GM23338 (cell line): ENCODE data around the gene BST2.

Source experiments
- CREB1 ChIP-seq: fragments of 250-450 bp; sonication (Bioruptor Pico); IDR thresholded peaks from 2 replicates; pipeline ENCODE4 v1.5.0; 2020; ENCODE audit warnings: low read depth, mild to moderate bottlenecking, moderate library complexity
- CTCF ChIP-seq, 2 experiments: fragments of 200-600 bp in 1 of 2; sonication (generic) in 1 of 2; conservative IDR thresholded peaks; 2 replicates each; pipeline versions ENCODE4 v1.5.1 to v1.6.1; 2016 to 2017; ENCODE audit warnings: antibody characterized with exemption in 2 of 2, low read depth in 2 of 2, mild to moderate bottlenecking in 2 of 2, moderate library complexity in 1 of 2
- EZH2 ChIP-seq: fragments of 200-600 bp; sonication (generic); IDR thresholded peaks from one replicate; pipeline ENCODE4 v1.8.0; 2017; ENCODE audit warnings: antibody characterized with exemption, mild to moderate bottlenecking, low read depth; ENCODE audit not compliant: unreplicated experiment
- EZH2phosphoT487 ChIP-seq: fragments of 200-600 bp; sonication (generic); IDR thresholded peaks from one replicate; pipeline ENCODE4 v1.8.1; 2018; ENCODE audit warnings: antibody characterized with exemption; ENCODE audit not compliant: unreplicated experiment
- NANOG ChIP-seq: IDR thresholded peaks from 2 replicates; pipeline ENCODE4 v1.6.1; 2016; ENCODE audit warnings: antibody characterized with exemption, borderline replicate concordance
- POLR2AphosphoS5 ChIP-seq: IDR thresholded peaks from 2 replicates; pipeline ENCODE4 v1.6.1; 2016; ENCODE audit warnings: antibody characterized with exemption, low read depth
- ZNF331 ChIP-seq: fragments of 250-450 bp; sonication (Bioruptor Pico); IDR thresholded peaks from 2 replicates; pipeline ENCODE4 v1.5.0; 2020; ENCODE audit warnings: low read depth, mild to moderate bottlenecking, moderate library complexity
- TF ChIP-seq, protein P1 (sequence below): IDR thresholded peaks from one replicate; pipeline ENCODE4 v1.6.1; 2018; ENCODE audit warnings: antibody characterized with exemption; ENCODE audit not compliant: unreplicated experiment

DNA sequence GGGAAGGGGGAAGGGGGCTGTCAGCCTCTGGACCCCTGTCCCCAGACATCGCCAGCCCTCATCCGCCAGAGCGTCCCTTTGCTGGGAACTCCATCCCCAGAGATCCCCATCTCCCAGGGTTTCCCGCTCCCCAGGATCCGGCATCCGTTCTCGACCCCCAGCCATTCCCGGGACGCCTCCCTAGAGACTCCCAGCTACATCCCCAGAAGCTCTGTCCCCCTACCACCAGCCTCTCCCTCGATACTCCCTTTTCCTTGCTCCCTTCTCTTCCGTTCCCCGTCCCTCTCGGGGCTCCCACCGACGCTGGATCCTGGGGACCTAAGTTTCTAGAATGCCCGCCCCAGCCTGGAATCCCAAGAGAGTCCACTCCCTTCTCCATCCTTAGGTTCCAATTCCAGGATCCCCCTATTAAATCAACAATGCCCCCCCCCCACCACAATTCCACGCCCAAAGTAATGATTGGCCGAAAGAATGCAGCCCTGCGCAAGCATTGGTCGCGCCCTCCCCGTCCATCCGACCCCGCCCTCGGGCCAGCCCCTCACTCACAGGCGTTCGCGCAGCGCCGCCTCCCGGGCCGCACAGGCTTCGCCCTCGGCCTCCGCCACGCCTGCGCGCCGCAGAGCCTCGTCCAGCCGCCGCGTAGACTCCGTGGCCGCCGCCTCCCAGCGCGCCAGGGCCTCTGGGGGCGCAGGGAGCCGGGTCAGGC, 14.6 kb downstream of the BST2 start:
- peak; percentile 49 to 77 for TF ChIP-seq CTCF (conservative IDR thresholded peaks at IDR 0.05; ENCODE audit: low read depth in 2 of 2)
- TF ChIP-seq CREB1 (CRISPR knock-in tag) = peak; percentile 40; the same call in 1 of the 2 replicates
- no peak for TF ChIP-seq NANOG
- peak; percentile 56 for TF ChIP-seq POLR2AphosphoS5
- TF ChIP-seq, protein P1, sequence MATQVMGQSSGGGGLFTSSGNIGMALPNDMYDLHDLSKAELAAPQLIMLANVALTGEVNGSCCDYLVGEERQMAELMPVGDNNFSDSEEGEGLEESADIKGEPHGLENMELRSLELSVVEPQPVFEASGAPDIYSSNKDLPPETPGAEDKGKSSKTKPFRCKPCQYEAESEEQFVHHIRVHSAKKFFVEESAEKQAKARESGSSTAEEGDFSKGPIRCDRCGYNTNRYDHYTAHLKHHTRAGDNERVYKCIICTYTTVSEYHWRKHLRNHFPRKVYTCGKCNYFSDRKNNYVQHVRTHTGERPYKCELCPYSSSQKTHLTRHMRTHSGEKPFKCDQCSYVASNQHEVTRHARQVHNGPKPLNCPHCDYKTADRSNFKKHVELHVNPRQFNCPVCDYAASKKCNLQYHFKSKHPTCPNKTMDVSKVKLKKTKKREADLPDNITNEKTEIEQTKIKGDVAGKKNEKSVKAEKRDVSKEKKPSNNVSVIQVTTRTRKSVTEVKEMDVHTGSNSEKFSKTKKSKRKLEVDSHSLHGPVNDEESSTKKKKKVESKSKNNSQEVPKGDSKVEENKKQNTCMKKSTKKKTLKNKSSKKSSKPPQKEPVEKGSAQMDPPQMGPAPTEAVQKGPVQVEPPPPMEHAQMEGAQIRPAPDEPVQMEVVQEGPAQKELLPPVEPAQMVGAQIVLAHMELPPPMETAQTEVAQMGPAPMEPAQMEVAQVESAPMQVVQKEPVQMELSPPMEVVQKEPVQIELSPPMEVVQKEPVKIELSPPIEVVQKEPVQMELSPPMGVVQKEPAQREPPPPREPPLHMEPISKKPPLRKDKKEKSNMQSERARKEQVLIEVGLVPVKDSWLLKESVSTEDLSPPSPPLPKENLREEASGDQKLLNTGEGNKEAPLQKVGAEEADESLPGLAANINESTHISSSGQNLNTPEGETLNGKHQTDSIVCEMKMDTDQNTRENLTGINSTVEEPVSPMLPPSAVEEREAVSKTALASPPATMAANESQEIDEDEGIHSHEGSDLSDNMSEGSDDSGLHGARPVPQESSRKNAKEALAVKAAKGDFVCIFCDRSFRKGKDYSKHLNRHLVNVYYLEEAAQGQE = peak; percentile 1
- no peak for TF ChIP-seq EZH2phosphoT487
- TF ChIP-seq EZH2 = no peak
- TF ChIP-seq ZNF331 (CRISPR knock-in tag) = no peak
